Adipose tissue (tissue), 3 donors: Measurements from ENCODE around the gene HTR2A. TPM values are rescaled to one million over a fixed set of nuclear protein-coding genes. Genes with fewer than 3 reads are reported as not detected.

Experiments
- H3K27ac ChIP-seq: one replicate; pipeline ENCODE4 v1.5.1; 2013; ENCODE audit warnings: low read depth, low read length
- WGBS, 3 donors: extraction: QIAGEN DNeasy Blood & Tissue Kit; methylation state at CpG; one replicate each; pipeline ENCODE4 v1.1.7; 2013; 5-methylcytosine and 5-hydroxymethylcytosine counted together
- polyA plus RNA-seq, 3 donors: library from polyadenylated mRNA; stranded (reverse); fragments of 200-250 nt; gene quantifications; one replicate each; pipeline ENCODE4 v1.2.3, GENCODE V29; 2013
- donor health status: healthy with polysubstance abuse.
- donor health status: Bipolar disorder and iron deficiency.
- donor health status: healthy.

The HTR2A gene
- polyA plus RNA-seq, 3 donors = 0.06 to 1.6 (median 0.48) TPM

- WGBS, 3 donors = 86 to 92% (median 87%) methylated on average over 1 of the region's 1 CpG
- H3K27ac ChIP-seq = no peak overlapping the region
Measured at GRCh38 chr13:46782066-46782465, 114.8 kb downstream of the HTR2A start.

Other genes with a start within 250 kb of the HTR2A start
- gene ESD, start 99.9 kb downstream of the HTR2A start, polyA plus RNA-seq = 100 to 1,000 TPM in 2 of 3 donors, 10 to 100 TPM in 1; 49.9 to 171 (median 110) TPM